Measurements from ENCODE around the gene CRKL.

DNA sequence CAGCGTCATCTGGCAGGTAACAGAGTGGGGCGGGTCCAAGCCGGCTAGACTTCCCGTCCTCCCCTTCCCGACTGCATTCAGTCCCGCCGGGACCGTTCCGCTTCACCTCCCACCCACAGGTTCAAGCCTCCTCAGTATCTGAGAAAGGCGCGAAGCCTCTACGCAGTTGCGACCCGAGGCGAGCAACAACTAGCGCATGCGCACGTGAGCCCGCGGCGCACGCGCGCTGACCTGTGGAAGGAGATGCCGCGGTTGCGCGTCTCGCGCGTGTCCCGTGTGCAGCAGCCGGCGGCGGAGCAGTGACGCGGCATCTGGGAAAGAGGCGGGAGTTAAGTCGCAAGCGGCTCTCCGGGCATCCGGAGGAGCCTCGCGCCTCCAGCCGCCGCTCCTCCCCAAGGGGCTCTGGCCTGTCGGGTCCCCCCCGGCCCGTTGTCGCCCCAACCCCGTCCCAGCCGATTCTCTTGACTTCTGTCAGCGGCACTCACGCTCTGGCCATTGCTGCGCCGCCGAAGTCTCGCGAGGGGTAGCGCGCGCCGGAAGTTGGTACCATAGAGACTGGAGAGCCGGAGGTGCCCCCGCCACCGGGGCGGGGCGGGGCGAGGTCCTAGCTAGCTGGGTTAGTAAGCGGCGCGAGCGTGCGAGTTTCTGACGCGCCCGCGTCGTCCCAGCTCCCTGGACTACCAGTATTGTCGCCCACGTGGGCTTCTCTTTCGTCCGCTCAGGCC is 84.6 kb downstream of the CRKL start, which contains the start of gene THAP7:
- TF ChIP-seq, protein P1, sequence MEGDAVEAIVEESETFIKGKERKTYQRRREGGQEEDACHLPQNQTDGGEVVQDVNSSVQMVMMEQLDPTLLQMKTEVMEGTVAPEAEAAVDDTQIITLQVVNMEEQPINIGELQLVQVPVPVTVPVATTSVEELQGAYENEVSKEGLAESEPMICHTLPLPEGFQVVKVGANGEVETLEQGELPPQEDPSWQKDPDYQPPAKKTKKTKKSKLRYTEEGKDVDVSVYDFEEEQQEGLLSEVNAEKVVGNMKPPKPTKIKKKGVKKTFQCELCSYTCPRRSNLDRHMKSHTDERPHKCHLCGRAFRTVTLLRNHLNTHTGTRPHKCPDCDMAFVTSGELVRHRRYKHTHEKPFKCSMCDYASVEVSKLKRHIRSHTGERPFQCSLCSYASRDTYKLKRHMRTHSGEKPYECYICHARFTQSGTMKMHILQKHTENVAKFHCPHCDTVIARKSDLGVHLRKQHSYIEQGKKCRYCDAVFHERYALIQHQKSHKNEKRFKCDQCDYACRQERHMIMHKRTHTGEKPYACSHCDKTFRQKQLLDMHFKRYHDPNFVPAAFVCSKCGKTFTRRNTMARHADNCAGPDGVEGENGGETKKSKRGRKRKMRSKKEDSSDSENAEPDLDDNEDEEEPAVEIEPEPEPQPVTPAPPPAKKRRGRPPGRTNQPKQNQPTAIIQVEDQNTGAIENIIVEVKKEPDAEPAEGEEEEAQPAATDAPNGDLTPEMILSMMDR (IDR thresholded peaks at IDR 0.05; ENCODE audit: low read depth, low read length, missing input control) = no peak
- TF ChIP-seq, protein P2, sequence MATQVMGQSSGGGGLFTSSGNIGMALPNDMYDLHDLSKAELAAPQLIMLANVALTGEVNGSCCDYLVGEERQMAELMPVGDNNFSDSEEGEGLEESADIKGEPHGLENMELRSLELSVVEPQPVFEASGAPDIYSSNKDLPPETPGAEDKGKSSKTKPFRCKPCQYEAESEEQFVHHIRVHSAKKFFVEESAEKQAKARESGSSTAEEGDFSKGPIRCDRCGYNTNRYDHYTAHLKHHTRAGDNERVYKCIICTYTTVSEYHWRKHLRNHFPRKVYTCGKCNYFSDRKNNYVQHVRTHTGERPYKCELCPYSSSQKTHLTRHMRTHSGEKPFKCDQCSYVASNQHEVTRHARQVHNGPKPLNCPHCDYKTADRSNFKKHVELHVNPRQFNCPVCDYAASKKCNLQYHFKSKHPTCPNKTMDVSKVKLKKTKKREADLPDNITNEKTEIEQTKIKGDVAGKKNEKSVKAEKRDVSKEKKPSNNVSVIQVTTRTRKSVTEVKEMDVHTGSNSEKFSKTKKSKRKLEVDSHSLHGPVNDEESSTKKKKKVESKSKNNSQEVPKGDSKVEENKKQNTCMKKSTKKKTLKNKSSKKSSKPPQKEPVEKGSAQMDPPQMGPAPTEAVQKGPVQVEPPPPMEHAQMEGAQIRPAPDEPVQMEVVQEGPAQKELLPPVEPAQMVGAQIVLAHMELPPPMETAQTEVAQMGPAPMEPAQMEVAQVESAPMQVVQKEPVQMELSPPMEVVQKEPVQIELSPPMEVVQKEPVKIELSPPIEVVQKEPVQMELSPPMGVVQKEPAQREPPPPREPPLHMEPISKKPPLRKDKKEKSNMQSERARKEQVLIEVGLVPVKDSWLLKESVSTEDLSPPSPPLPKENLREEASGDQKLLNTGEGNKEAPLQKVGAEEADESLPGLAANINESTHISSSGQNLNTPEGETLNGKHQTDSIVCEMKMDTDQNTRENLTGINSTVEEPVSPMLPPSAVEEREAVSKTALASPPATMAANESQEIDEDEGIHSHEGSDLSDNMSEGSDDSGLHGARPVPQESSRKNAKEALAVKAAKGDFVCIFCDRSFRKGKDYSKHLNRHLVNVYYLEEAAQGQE (IDR thresholded peaks at IDR 0.05) = peak; percentile 84
- no peak for TF ChIP-seq JUND (IDR thresholded peaks at IDR 0.05)
- TF ChIP-seq, protein P3, sequence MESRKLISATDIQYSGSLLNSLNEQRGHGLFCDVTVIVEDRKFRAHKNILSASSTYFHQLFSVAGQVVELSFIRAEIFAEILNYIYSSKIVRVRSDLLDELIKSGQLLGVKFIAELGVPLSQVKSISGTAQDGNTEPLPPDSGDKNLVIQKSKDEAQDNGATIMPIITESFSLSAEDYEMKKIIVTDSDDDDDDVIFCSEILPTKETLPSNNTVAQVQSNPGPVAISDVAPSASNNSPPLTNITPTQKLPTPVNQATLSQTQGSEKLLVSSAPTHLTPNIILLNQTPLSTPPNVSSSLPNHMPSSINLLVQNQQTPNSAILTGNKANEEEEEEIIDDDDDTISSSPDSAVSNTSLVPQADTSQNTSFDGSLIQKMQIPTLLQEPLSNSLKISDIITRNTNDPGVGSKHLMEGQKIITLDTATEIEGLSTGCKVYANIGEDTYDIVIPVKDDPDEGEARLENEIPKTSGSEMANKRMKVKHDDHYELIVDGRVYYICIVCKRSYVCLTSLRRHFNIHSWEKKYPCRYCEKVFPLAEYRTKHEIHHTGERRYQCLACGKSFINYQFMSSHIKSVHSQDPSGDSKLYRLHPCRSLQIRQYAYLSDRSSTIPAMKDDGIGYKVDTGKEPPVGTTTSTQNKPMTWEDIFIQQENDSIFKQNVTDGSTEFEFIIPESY (IDR thresholded peaks at IDR 0.05) = peak; percentile 99
- TF ChIP-seq, protein P4, sequence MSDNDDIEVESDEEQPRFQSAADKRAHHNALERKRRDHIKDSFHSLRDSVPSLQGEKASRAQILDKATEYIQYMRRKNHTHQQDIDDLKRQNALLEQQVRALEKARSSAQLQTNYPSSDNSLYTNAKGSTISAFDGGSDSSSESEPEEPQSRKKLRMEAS (IDR thresholded peaks at IDR 0.05) = no peak
- peak in 1 of 2 donors; percentile 48 for TF ChIP-seq RAD21 (IDR thresholded peaks at IDR 0.05)

All from liver (tissue), 3 donors.